Measurements from ENCODE around the gene MTHFD2.

DNA sequence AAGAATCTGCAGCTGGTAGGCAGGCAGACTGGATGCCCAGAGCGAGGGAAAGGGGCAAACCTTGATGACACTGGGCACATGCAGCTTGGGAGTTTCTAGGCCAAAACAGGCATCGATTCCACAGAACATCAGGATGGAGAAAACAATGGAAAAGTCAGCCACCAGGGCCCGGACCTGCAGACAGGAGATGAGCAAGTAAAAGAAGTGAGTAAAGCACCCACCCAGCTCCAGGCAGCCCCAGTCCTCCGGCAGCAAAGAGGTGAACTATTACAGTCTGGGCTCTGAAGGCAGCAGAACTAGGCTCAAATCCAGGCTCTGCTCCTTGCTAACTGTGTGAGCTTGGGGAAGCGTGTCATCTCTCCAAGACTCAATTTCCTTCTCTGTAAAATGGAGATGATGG is 36.6 kb downstream of the MTHFD2 start:
- TF ChIP-seq, protein P1, sequence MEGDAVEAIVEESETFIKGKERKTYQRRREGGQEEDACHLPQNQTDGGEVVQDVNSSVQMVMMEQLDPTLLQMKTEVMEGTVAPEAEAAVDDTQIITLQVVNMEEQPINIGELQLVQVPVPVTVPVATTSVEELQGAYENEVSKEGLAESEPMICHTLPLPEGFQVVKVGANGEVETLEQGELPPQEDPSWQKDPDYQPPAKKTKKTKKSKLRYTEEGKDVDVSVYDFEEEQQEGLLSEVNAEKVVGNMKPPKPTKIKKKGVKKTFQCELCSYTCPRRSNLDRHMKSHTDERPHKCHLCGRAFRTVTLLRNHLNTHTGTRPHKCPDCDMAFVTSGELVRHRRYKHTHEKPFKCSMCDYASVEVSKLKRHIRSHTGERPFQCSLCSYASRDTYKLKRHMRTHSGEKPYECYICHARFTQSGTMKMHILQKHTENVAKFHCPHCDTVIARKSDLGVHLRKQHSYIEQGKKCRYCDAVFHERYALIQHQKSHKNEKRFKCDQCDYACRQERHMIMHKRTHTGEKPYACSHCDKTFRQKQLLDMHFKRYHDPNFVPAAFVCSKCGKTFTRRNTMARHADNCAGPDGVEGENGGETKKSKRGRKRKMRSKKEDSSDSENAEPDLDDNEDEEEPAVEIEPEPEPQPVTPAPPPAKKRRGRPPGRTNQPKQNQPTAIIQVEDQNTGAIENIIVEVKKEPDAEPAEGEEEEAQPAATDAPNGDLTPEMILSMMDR (conservative IDR thresholded peaks at IDR 0.05; ENCODE audit: low read depth, low read length): no peak
- TF ChIP-seq EZH2 (IDR thresholded peaks at IDR 0.05; ENCODE audit: low read length, unreplicated experiment): no peak

Data from PC-3 (cell line).